Putamen (tissue), 1 donor: ENCODE measurements around the gene SRSF3.
"Not testable (repeated sequence)": the region's sequence is repeated elsewhere in the genome, so short reads cannot be mapped to it uniquely, and the experiment has no call there.

Source experiments
- DNase-seq: peaks from one replicate; pipeline ENCODE4 v3.0.0-alpha.2; 2016; ENCODE audit warnings: low spot score

Gene SRSF3

DNA sequence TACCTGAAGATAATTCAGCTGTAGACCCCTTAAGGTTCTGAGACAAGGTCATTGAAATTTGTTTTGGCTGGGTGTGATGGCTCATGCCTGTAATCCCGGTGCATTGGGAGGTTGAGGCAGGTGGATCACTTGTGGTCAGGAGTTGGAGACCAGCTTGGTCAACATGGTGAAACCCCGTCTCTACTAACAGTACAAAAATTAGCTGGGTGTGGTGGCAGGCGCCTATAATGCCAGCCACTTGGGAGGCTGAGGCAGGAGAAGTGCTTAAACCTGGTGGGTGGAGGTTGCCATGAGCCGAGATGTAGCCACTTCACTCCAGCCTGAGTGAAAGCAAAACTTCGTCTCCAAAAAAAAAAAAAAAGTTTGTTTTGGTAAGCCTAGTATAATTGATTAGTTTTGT lies 11.0 kb downstream of the SRSF3 start:
- DNase-seq = no peak

DNA sequence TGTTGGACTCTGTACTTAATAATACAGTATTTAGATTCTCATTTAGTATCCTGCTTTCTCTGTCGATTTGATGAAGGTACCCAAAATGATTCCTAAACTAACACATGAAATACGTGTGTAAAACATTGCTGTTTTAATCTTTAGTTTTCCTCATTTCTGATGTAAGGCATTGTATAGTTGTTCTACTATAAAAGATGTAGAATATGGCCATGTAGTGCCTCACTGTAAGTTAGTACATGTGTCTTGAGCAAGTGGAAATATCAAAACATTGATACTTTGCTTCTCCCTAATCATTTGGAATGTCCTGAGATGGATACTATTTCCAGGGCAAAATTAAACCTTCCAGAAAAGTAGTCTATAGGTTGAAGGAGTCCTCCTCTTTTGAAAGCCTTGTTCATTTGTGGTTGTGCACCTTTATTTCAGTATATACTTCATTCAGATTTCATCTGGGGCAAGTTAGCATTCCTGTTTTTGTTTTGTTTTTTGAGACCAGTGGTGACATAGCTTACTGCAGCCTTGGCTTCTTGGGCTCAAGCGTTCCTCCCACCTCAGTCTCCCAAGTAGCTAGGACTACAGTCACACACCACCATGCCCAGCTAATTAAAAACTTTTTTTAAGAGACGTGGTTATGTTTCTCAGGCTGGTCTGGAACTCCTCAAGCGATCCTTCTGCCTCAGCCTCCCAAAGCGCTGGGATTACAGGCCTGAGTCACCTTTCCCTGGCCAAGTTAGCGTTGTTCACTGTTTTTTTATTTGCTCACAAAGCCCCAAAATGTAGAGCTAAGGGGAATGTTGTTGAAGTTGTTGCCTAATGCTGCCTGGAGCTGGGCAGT lies 11.6 kb downstream of the SRSF3 start:
- no peak for DNase-seq

DNA sequence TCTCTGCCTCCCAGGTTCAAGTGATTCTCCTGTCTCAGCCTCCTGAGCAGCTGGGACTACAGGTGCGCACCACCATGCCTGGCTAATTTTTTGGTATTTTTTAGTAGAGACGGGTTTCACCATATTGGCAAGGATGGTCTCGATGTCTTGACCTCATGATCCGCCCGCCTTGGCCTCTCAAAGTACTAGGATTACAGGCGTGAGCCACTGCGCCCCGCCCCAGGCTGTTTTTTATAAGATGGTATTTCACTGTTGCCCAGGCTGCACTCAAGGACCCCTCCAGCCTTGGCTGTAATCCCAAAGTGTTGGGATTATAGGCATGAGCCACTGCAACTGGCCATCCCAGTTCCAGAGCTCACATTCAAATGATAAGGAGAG lies 13.1 kb downstream of the SRSF3 start:
- DNase-seq = not testable (repeated sequence)

DNA sequence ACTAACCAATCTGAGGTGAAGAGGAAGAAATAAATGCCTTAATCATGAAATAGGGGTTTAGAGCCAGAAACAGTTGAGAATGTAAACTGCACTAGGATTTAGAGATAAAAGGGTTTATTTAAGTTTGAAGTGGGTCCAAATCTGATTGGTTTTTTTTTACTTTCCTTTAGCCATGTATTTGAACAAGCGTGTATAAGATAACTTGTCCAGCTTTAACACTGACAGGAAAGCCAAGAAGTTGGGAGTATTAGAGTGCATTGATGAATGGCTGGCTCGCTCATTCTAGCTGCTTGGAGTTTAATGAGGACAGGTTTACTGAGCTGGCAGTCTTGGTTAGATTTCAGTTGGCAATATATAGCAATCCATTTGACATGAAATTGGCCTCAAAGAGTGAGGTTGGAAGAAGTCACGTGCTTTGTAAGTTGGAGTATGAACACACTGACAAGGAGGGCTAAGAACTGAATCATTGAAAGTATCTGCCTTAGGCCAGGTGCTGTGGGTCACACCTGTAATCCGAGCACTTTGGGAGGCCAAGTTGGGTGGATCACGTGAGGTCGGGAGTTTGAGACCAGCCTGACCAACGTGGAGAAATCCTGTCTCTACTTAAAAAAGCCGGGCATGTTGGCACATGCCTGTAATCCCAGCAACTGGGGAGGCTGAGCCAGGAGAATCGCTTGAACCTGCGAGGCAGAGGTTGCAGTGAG lies 13.7 kb downstream of the SRSF3 start:
- no peak for DNase-seq

DNA sequence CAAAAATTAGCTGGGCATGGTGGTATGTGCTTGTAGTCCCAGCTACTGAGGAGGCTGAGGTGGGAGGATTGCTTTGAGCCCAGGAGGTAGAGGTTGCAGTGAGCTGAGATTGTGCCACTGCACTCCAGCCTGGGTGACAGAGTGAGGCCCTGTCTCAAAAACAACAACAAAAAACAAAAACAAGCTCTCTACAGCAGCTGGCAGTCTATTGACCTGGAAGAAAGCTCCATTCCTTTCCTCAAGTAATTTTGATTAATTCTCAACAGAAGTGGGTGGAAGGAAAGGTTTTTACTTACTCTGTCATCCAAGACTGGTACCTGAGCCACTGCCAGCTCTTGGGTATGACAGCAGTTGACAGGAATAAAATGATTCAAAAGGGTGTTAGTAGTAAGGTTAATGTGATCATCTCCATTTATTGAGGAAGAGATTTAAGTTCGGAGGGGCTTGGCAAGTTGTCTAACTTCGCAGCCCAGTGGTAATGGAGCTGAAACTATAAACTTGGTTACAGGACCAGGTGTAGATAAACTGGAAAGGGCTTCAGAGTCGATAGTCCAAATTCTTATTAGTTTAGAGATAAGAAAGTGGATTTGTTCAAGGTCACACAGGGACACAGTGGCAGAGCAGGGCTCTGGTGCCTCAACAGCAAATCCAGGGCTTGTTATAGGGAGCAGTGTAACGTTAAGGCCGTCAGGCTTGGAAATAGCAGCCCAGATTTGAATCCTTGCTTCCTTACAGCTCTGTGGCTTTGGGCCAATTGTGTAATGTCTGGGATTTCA lies 14.8 kb downstream of the SRSF3 start:
- DNase-seq = no peak

DNA sequence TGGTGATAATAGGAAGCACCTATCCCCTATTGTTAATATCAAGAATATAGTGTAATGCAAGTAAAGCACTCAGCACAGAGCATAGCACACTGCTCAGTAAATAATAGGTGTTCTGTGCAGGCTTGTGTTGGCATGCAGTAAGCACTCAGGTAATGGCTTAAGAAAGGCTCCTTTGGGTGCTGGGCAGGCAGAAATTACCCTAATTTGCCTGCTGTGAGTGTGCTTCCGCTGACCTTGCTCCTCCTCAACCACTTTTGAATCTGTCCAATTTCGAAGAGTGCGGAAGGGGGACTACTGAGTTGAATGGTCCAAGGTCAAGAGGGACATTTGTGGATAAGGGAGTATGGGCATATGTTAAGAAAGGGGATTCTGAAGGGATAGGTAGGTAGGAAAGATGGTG lies 15.4 kb downstream of the SRSF3 start:
- DNase-seq = no peak

DNA sequence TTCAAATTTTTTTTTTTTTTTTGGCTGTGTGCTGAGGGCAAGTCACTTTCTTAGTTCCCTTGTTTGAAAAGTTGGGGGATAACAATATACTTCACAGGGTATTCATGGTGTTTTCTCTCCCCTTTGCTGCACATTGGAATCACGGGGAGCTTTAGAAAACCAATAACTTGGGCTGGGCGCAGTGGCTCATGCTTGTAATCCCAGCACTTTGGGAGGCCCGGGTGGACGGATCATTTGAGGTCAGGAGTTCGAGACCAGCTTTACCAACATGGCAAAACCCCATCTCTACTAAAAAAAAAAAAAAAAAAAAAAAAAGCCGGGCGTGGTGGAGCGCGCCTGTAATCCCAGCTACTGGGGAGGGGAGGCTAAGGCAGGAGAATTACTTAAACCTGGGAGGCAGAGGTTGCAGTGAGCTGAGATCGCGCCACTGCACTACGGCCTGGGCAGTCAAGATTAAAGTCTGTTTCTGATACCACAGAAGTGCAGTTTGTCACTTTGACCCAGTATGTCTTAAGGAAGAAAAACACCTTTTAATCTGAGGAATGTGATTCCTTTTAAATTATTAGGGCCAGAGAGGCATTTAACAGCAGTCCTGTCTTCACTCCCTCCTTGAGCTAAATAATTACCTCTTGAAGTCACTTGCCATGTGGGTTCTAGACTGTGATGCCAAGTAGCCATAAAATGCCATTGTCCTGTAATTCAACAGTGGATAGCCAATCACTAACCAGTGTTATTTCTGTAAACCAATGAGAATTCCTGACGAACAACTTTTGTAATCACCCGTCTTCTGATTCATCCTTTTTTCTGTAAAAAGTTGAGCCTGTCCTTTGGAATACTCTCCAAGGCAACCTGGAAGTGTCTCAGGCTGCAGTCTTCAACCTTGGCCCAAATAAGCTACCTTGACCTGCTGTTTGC lies 16.1 kb downstream of the SRSF3 start:
- no peak for DNase-seq

DNA sequence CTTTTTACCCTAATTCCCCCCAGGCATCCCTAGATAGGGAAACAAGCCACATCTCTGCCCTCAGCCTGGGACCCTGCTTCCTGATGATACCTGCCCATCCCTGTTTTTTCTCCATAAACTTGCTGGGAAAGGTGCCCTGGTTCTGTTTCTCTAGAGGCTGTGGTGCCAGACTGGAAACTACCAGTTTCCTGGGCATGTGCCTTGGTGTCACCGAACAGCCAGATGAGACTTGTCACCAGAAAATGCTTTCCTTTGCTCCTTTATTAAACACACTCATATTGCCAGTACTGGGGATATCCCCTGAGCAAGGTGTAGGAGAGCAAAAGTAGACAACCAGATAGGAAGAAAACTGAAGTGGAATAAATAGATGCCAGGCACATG lies 16.8 kb downstream of the SRSF3 start:
- DNase-seq = no peak

DNA sequence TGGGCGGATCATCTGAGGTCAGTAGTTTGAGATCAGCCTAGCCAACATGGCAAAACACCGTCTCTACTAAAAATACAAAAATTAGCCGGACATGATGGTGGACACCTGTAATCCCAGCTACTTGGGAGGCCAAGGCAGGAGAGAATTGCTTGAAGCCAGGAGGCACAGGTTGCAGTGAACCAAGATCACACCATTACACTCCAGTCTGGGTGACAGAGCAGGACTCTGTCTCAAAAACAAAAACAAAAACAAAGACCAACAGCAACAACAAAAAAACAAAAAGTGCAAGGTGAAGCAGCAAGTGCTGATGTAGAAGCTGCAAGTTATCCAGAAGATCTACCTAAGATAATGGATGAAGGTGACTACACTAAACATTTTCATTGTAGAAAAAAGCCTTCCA lies 17.5 kb downstream of the SRSF3 start:
- DNase-seq = not testable (repeated sequence)

DNA sequence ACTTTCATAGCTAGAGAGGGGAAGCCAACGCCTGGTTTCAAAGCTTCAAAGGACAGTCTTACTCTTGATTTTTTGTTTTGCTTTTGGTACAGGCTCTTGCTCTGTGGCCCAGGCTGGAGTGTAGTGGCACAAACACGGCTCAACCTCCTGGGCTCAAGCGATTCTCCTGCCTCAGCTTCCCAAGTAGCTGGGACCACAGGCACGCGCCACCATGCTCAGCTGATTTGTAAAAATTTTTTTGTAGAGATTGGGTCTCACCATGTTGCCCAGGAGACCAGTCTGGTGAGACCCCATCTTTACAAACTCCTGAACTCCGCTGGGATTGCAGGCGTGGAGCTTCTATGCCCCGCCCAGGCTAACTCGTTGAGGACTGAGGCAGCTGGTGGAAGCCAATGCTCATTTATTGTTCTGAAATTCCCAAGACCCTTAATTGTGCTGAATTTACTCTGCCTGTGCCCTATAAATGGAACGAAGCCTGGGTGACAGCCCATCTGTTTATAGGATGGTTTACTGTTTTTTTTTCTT lies 18.0 kb downstream of the SRSF3 start:
- no peak for DNase-seq

DNA sequence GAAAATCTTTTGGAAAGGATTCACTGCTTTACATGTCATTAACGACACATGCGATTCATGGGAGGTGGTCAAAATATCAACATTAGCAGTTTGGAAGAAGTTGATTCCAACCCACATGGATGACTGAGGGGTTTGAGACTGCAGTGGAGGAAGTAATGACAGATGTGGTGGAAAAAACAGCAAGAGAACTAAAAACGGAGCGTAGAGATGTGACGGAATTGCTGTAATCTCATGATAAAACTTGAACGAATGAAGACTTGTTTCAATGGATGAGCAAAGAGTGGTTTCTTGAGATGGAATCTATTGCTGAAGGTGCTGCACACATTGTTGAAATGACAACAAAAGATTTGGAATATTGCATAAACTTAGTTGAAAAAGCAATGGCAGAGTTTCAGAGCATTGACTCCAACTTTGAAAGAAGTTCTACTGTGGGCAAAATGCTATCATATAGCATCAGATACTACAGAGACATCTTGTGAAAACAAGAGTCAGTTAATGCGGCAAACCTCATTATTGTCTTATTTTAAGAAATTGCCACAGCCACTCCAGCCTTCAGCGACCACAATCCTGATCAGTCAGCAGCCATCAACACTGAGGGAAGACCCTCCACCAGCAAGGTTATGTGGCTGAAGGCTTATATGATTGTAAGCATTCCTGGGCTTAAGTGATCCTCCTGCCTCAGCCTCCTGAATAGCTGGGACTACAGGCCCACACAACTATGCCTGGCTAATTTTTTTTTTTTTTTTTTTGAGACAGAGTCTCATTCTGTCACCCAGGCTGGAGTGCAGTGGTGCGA lies 19.2 kb downstream of the SRSF3 start:
- DNase-seq = no peak

DNA sequence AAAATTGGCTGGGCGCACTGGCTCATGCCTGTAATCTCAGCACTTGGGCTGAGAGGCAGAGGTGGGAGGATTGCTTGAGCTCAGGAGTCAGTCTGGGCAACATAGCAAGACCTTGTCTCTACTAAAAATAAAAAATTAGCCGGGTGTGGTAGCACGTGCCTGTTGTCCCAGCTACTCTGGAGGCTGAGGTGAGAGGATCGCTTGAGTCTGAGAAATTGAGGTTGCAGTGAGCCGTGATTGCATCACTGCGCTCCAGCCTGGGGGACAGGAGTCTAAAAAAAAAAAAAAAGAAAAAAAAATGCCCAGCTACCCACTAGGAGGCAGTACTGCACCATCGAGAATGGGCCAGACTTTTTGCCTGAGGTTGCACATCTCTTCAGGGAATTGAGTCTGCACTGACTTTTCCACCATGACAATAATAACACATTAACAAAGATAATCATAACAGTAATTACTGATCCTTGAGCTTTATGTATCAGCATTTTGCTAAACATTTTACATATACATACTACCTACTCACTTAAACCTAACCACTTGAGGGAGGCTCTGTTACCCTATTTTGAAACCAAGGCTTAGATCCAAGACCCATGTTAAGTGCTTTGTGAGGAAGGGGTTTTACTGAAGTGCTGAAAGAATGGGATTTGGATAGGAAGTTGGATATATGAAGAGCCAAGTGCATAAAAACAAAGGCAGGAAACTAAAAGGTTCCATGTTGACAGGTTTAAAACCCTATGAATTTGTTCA lies 21.0 kb downstream of the SRSF3 start:
- DNase-seq = no peak

DNA sequence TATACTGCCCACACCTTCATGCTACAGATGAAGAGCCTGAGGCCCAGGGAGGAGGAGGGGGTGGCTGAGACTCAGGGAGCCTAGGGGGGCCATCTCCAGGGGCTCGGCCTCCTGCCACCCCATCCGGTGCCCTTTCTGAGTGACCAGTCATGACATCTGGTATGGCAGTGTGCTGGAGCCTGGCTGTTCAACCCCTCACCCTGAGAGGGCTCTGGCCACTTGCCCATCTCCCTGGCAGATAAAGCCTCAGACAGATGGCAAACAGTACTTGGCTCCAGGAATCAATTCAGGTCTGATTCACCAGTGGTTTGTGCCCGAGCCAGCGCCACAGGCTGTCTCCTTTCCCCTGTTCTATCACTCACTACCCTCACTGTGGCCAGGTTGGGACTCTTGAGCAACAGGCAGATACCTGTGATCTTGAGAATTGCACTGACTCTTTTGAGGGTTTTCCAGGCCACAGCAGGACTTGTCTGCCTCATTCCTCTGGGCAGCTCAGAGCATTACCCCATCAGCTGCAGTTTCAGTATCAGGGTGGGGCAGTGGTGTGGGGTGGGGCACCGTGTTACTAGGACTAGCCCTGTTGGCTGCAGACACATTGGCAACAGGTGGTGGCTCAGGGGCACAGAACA lies 22.8 kb downstream of the SRSF3 start:
- no peak for DNase-seq

DNA sequence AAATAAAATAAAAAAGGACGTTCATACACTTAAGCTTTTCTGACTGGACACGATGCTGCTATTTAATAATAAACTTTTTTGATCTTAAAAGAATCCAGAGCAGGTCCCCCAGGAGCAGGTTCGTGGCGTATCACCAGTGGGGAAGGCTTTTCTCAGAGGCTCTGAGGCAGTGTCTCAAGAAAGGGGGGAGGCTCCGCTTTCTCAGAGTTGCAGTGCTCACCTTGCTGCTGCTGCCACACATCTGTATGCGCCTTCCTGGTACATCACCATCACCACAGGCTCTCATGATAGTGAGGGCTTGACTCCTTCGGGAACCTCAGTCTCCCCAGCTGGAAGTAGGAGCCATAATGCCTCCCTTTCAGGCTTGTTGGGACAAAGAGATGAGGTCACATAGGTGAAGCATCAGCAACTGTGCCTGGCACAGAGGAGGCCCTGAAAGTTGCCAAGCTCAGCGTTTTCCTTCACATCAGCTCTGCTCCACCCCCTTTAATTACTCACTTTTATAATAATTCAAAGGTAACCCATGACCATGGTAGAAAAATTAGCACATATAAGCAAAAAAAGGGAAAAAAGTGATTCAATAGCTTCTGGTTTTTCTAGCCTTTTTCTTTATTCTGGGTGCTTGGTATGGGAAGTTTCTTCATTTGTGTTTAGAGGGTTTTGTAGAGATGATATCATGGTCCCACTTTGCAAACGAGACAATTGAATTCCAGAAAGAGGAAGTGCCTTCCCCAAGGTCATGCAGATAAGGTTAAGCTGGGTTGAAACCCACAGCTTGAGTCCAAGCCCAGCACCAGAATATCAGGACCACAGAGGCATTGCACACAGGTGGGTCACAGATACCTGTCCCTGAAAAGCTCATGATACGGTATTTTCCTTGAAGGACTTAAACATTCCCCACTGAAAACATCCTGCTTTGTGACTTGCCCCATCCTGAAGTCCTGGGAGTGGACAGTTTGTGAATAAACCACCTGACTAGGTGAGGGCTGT lies 24.5 kb downstream of the SRSF3 start:
- no peak for DNase-seq

DNA sequence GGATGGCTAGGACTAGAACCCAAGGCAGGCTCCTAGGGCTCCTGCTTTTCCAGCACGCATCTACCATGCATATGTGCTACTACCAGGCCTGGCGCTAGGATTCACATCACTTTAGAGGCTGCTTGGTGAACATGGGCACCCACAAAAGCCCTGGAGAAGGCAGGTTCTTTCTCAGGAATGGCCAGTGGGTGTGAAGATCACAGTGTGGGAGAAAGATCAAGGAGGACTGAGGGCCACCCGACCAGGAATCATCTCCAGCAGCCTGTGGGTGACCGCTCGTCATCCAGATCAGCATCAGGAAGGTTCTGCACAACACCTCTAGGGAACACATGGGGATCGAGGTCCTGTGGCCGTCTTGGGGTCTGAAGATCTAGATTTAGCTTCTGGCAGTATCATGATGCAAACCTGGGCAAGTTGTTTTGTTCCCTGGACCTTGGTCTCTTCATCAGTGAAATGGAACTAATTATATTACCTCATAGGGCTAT lies 27.3 kb downstream of the SRSF3 start:
- DNase-seq = no peak

DNA sequence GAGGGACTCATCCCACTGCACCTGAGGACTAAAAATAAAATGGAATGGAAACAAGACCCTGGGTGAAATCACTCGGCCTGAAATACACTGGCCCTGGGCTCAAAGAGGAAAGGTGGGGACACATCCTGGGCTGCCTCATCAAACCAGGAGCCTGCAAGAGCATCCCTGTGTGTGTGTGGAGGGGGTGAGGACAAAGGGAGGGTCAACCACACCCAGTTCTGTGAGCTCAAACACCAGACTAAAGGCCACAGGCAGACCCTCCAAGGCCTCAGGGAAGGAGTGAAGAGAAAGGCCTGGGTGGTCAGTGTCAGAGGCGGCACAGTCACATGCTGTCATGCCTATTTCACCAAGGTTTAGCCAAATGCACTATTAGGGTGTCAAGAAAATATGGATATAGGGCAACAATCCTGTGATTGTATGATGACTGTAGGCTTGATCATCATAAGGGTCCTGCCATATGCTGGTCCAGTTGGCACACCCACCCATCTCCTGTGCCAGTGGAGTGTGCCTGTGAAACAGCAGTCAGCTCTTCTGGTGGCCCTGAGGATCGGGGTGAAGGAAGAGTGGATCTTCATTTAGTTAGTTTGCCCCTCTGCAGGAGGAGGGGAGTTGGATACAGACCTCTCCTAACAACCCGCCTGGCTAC lies 28.9 kb downstream of the SRSF3 start:
- DNase-seq = no peak
